ENCODE measurements around the gene SDK1.
"Not testable (repeated sequence)": the region's sequence is repeated elsewhere in the genome, so short reads cannot be mapped to it uniquely, and the experiment has no call there.

SDK1 gene

GRCh38 chr7:3937146-3937545, 636.1 kb downstream of the SDK1 start:
- no peak for TF ChIP-seq CTCF (IDR thresholded peaks at IDR 0.05; ENCODE audit: extremely low read depth, missing control alignments)
- DNase-seq (ENCODE audit: low spot score): no peak

- DNase-seq (ENCODE audit: low spot score): no peak
- TF ChIP-seq CTCF (IDR thresholded peaks at IDR 0.05; ENCODE audit: extremely low read depth, missing control alignments): no peak
Observed at GRCh38 chr7:3937605-3938004, 636.6 kb downstream of the SDK1 start.

- DNase-seq (ENCODE audit: low spot score): not testable (repeated sequence)
Observed at GRCh38 chr7:3941706-3942105, 640.7 kb downstream of the SDK1 start.

- no peak for DNase-seq (ENCODE audit: low spot score)
- no peak for TF ChIP-seq CTCF (IDR thresholded peaks at IDR 0.05; ENCODE audit: extremely low read depth, missing control alignments)
Observed at GRCh38 chr7:3942276-3942675, 641.2 kb downstream of the SDK1 start.

- no peak for DNase-seq (ENCODE audit: low spot score)
Observed at GRCh38 chr7:3942816-3943745, 642.0 kb downstream of the SDK1 start.

GRCh38 chr7:3943779-3944520, 642.9 kb downstream of the SDK1 start:
- TF ChIP-seq CTCF (IDR thresholded peaks at IDR 0.05; ENCODE audit: extremely low read depth, missing control alignments): no peak
- DNase-seq (ENCODE audit: low spot score): no peak

More at GRCh38 chr7:3942816-3943745, 642.0 kb downstream of the SDK1 start:
- no peak for TF ChIP-seq CTCF (IDR thresholded peaks at IDR 0.05; ENCODE audit: extremely low read depth, missing control alignments)

GRCh38 chr7:3949242-3949640, 648.2 kb downstream of the SDK1 start:
- DNase-seq (ENCODE audit: low spot score): no peak
- no peak for TF ChIP-seq CTCF (IDR thresholded peaks at IDR 0.05; ENCODE audit: extremely low read depth, missing control alignments)

Data from GM20000 (cell line).